GM18907 (cell line): Measurements from ENCODE around the gene ARHGAP29.

Source experiments
- ATAC-seq: cut with Tn5 transposase; IDR thresholded peaks from one replicate; pipeline ENCODE4 v1.9.1; 2021; ENCODE audit warnings: mild to moderate bottlenecking, moderate library complexity; ENCODE audit not compliant: unreplicated experiment

The ARHGAP29 gene

DNA sequence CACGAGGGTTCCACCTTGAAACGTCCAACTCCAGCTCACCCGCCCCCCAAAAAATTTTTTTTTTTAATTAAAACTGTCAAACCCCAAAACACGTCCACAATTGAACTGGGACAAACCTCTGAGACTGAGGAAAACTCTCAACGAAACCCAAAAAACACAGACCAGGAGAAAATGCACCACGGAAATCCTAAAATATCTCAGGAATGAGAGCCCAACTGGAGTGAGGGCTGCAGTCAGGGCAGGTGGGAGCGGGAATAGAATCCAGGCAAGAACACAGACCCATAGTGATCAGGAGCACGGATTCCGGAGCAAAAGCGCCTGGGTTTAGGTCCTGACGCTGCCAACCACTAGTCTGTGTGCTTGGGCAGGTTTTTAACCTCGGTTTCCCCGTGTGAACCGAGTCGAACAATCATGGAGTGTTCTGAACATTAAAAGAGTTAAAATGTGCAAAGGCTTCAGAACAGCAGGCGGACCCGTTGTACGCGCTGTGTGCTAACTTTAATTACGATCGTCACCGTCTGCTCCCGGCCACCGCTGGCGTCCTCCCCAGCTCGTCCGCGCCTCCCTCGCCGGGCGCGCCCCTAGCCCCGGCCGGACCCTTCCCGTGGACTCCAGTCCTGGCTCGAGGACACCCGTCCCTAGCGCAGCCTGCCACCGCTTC lies 624 bp downstream of the ARHGAP29 start:
- peak; percentile 34 for ATAC-seq

GRCh38 chr1:94236013-94236491 lies 1.3 kb downstream of the ARHGAP29 start:
- ATAC-seq = no peak

GRCh38 chr1:94235189-94236012 lies 2.0 kb downstream of the ARHGAP29 start:
- no peak for ATAC-seq

DNA sequence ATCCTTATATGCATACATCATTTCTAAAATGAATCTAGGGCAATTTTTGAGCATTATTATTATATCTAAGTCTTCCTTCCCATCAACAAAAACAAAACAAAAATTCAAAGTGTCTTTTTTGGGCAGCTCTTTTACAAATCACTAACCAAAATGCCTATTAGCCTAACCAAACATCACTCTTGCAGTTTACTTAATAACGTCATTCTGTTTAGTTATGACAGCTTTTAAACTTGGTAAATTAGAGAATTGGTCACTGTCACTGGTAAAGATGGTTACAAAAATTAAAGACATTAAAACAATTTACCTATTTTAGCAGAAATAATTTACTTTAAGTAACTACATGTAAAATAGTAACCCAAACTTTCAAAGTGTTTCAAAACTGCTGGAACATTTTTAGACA lies 2.8 kb downstream of the ARHGAP29 start:
- no peak for ATAC-seq

DNA sequence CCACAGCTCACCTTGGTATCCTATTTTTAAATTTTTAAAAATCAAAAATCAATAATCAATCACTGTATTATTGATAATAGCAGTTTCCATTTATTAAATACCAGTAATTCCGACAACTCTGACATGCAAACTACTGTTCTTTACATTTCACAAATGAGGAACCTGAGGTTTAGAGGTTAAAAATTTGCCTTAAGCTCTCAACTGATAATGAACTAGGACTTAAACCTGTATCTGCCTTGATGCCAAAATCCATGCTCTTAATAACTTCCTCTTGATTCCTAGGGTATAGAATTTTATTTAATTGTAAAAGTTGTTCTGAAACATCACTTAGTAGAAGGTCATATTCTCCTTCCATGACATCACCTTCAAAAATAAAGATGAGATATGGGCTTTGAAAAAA lies 5.6 kb downstream of the ARHGAP29 start:
- ATAC-seq = no peak

GRCh38 chr1:94230920-94231319 lies 6.5 kb downstream of the ARHGAP29 start:
- no peak for ATAC-seq

- no peak for ATAC-seq
These were observed 8.6 kb downstream of the ARHGAP29 start for GRCh38 chr1:94228640-94229375.

- no peak for ATAC-seq
These were observed 9.8 kb downstream of the ARHGAP29 start for GRCh38 chr1:94227624-94228023.

DNA sequence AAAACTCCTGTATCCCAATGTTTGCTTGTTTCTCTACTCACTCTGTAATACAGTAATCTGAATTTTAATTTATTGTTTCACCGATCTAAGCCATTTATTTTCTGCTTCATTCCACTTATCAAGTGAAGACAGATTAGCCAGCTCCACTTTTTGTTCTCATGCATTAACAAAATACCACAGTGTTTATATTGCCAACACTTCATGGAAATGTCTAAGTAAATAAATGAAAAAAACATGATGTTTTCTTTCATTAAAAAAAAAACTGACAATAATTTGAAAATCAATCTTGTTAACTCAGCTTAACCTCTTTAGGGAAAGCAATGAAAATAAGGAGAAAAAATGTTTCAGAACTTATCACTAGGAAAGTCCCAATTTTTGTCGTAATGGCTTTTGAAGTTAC lies 11.5 kb downstream of the ARHGAP29 start:
- no peak for ATAC-seq

- no peak for ATAC-seq
These were observed 19.1 kb downstream of the ARHGAP29 start for GRCh38 chr1:94218332-94218731.

DNA sequence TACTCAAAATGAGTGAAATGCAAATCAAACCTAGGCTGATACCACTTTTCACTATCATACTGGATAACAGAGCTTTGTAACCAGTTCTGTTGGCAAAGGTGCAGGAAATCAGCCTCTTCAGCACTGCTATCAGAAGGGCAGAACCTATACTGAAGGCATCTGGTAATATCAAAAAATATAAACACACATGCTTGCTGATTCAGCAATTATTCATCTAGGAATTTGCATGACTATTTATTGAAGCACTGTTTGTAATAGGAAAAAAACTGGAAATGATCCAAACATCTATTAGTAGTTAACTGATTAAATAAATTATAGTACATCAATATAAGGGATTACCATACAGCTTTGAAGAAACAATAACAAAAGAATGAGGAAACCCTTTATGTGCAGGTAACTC lies 21.4 kb downstream of the ARHGAP29 start:
- ATAC-seq = no peak

DNA sequence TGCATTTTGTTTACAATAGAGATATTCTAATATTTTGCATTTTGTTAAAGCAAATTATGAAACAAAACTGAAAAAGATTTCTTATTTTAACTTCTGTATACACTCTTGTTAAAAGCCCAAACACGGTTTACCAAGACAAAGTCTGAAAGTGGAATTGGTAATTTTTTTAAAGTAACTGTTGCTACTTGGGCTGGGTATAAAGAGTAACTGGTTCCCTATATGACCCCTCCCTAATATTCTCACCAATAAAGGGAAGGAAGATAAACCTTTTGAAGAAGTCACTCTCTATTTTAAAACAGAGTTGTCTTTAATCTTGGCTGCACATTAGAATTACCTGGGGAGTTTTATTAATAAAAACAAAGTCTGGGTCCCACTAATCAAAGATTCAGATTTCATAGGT lies 27.4 kb downstream of the ARHGAP29 start:
- no peak for ATAC-seq

DNA sequence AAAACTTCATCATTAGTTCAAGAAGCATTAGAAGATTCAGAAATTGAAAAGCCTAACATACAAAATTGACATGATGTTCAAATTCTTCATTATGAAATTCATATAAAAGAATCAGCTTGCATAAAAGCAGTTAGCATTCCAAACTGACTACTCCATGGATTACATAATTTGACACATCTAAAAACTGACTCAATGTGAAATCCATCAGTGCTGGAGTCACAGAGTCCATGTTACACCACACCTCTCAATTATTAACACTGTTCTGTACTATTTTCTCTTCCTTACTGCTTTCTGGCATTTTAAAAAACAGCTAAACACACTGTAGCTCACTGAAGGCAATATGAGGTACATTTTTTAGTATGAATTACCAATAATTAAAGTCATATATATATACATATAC lies 28.0 kb downstream of the ARHGAP29 start:
- ATAC-seq = no peak

- no peak for ATAC-seq
These were observed 29.7 kb downstream of the ARHGAP29 start for GRCh38 chr1:94207695-94208094.

DNA sequence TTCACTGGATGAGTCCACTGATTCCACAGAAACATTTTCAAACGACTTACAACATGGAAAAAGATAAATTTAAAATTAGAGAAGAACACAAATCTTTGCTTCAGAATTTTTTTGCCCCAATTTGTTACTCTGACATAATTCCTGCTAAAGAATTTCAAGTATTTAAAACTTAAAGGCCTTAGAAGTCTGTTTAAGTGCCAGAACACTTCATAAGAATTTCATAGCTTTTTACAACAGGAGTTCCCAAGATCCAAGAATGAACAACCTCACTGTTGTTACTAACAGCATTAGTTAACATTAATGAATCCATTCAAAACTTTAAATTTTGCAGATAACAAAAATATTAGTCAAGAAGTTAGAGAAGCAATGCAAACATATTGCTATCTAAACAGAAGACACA lies 31.7 kb downstream of the ARHGAP29 start:
- ATAC-seq = no peak

DNA sequence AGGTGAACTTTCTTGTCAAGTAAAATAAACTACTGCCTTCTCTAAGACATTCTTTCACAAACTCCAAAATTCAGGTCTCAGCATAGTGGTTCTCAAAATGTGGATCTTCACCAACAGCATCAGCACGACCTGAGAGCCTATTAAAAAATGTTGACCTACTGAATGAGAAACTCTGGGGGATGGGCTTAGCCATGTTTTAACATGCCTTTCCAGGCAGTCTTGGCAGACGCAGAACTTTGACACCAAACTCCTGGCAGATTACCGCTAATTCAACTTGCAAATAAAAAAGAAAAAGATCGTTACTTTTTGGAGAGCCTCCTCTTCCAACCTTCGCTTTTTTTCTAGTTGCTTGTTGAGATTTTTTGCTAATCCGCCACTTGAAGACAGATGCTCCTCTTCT lies 35.1 kb downstream of the ARHGAP29 start:
- ATAC-seq = no peak

GRCh38 chr1:94199398-94199797 lies 38.0 kb downstream of the ARHGAP29 start:
- no peak for ATAC-seq

DNA sequence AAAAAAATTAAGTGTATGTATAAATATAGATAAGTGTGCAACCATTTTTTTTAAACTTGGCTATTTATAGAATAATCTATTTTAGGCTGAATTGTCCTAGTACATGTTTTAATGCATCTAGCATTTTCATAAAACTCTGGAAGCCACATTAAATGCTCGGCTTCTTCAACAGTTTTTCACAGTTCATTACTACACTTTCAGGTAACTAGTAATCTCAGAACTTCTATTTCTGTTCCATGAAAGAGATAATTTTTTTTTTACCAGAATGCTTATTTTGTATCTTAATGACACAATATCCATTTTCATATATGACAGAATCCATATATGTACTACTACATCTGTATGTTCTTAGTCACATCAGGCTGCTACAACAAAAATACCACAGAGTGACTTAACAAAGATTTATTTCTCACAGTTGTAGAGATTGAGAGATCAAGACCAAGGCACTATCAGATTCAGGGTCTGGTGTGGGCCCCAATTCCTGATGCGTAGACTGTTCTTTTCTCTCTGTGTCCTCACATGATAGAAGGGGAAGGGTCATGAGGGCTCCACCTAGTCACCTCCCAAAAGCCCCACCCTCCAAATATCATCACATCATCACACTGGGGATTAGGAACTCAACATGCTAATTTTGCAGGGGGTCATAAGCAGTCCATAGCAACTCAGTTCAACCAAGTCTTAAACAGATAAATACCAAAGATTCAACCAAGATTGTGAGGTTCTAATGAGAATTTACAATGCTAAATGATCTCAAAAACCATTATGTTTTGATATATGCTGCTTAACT lies 43.1 kb downstream of the ARHGAP29 start:
- ATAC-seq = no peak

- no peak for ATAC-seq
These were observed 44.3 kb downstream of the ARHGAP29 start for GRCh38 chr1:94193128-94193527.

GRCh38 chr1:94191216-94191615 lies 46.2 kb downstream of the ARHGAP29 start:
- ATAC-seq = no peak

- no peak for ATAC-seq
These were observed 50.4 kb downstream of the ARHGAP29 start for GRCh38 chr1:94186946-94187345.
